ENCODE data around the gene SMARCC1.

SMARCC1 gene

DNA sequence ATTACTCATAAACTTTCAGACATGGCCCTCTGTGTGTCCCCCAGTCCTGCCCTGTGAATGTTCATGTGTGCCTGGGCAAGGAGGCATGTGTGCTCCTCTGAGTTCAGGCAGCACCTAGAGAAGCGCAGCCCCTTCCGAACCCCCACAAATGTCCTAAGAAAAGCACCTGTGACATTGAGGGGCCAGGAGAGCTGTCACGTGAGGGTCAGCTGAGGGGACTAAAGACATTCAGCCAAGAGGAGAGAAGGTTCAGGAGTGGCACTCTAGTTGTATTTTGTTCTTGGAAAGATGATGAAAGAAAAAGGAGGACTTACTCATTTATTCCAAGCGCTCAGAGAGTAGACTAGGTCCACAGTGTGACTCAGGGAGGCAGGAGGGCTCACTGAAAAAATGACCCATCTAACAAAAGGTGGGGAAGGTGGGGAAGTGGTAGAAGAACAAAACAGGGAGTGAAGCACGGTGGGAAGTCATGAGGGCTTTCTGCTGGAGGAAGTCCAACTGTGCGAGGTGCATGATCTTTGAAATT, 240.0 kb downstream of the SMARCC1 start:
- no peak for DNase-seq (ENCODE audit: low read depth)

DNA sequence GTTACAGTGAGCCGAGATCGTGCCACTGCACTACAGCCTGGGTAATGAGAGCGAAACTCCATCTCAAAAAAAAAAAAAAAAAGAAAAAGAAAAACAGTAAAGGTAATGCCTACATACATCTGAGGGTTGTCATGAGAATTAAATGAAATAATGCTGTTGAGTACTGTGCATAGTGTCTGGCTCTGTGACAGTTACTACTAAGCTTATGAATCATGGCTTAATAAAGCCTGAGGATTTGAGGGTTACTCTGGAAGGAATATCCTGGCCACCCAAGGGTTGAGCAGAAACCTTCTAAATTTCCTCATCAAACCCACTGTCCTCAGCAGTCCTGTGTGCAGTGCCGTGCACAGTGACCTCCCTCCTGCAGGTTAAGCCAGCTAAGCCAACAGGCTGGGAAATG, 241.4 kb downstream of the SMARCC1 start:
- no peak for DNase-seq (ENCODE audit: low read depth)

DNA sequence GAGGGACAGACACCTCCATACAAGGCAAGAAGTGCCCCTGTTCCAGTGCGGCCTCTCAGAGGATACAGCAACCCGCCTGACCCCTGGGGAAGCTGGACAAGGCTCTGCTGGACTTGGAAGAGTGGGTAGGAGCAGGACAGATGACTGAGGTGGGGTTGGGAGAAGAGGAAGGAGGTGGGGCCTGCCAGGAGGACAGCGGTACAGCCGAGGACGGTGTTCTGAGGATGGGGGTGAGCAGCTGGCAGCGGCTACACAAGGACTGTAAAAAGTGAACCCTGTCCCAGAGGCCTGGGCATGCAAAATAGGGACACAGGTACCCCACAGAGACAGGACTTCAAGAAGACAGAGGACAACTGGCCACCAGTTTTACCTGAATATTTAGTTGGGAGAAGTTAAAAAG, 244.7 kb downstream of the SMARCC1 start:
- DNase-seq (ENCODE audit: low read depth): no peak

DNA sequence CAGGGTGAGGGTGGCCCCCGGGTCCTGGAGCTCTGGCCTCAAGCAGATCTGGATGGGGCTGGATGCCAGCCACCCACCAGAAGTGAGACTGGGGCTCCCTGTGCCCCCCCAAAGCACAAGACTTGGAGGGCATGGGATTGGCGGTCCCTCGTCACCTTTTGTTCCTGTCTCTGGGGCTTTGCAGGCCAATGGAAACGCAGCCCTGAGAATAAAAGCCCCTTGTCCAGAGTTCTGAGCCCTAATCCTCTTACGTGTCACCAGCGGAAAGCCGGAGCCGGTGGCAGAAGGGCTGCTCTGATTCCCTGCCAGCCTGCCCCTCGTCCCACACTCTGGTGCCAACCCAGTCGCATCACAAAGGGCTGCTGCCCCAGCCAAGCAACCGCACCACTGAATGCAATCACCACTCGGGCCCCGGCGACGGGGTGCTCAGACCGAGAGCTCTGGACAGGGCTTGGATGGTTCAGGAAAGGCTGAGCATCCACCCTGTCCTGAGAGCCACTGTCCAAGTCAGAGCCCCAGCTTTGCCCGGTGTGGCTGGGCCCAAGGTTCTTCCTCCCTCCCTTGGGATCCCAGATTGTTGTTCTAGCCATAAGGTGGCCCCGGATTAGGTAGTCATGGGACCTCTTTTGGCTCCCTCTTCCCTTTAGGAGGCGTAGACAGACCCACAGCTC, 245.3 kb downstream of the SMARCC1 start:
- no peak for DNase-seq (ENCODE audit: low read depth)
